ENCODE results near the gene TTLL8.

GRCh38 chr22:49999946-50000586 is 58.0 kb downstream of the TTLL8 start:
- TF ChIP-seq CTCF (IDR thresholded peaks at IDR 0.05) (no peak), POLR2A (IDR thresholded peaks at IDR 0.05) (no peak)
